K562 (cell line): ENCODE data around the gene RNF32. TPM values are rescaled to one million over a fixed set of nuclear protein-coding genes. Genes with fewer than 3 reads are reported as not detected.

ENCODE experiments used
- CHD2 ChIP-seq: IDR thresholded peaks from 2 replicates; pipeline ENCODE4 v1.6.1; 2011; ENCODE audit warnings: low read depth, low read length
- ESRRA ChIP-seq: fragments of 450-650 bp; IDR thresholded peaks from 2 replicates; pipeline ENCODE4 v1.6.1; 2014; ENCODE audit warnings: low read depth, mild to moderate bottlenecking, moderate library complexity, borderline replicate concordance
- ETV6 ChIP-seq, 3 experiments: fragments of 150-350 bp in 1 of 3; sonication (generic) in 1 of 3; formaldehyde crosslinking in 1 of 3; IDR thresholded peaks; 2 replicates each; pipeline versions ENCODE4 v1.6.1 to v1.8.0; 2014 to 2022; ENCODE audit warnings: borderline replicate concordance in 2 of 3, low read depth in 2 of 3, antibody characterized with exemption in 1 of 3, low read length in 1 of 3, mild to moderate bottlenecking in 1 of 3, missing genetic modification reagents in 1 of 3
- FOXP1 ChIP-seq: sonication (generic); formaldehyde crosslinking; IDR thresholded peaks from 2 replicates; pipeline ENCODE4 v1.8.0; 2022; ENCODE audit warnings: mild to moderate bottlenecking, missing genetic modification reagents
- MECOM ChIP-seq: fragments of 250-450 bp; sonication (Bioruptor Pico); IDR thresholded peaks from 2 replicates; pipeline ENCODE4 v1.8.0; 2022; ENCODE audit warnings: inconsistent platforms
- NCOA1 ChIP-seq: fragments of 450-650 bp; IDR thresholded peaks from 2 replicates; pipeline ENCODE4 v1.6.1; 2016; ENCODE audit warnings: low read depth
- NELFE ChIP-seq: IDR thresholded peaks from 2 replicates; pipeline ENCODE4 v1.6.1; 2011; ENCODE audit warnings: mild to moderate bottlenecking; ENCODE audit not compliant: insufficient read depth, insufficient read length
- NFRKB ChIP-seq: fragments of 450-650 bp; IDR thresholded peaks from 2 replicates; pipeline ENCODE4 v1.6.1; 2016; ENCODE audit warnings: low read depth
- NR3C1 ChIP-seq: sonication (generic); formaldehyde crosslinking; IDR thresholded peaks from 2 replicates; pipeline ENCODE4 v1.8.1; 2022; ENCODE audit warnings: missing genetic modification reagents
- PML ChIP-seq: IDR thresholded peaks from 2 replicates; pipeline ENCODE4 v1.6.1; 2012; ENCODE audit warnings: low read length, inconsistent platforms
- PRPF4 ChIP-seq: fragments of 200-400 bp; formaldehyde crosslinking; IDR thresholded peaks from one replicate; pipeline ENCODE4 v1.6.1; 2017; ENCODE audit warnings: low read length, low read depth, mild to moderate bottlenecking; ENCODE audit not compliant: insufficient read depth, poor library complexity, severe bottlenecking
- SAFB ChIP-seq: fragments of 200-400 bp; formaldehyde crosslinking; IDR thresholded peaks from 2 replicates; pipeline ENCODE4 v1.6.1; 2017; ENCODE audit warnings: low read depth, low read length, borderline replicate concordance
- SNIP1 ChIP-seq: fragments of 450-650 bp; IDR thresholded peaks from 2 replicates; pipeline ENCODE4 v1.7.1; 2017; ENCODE audit warnings: low read depth, mild to moderate bottlenecking
- ZNF224 ChIP-seq: sonication (generic); formaldehyde crosslinking; IDR thresholded peaks from 2 replicates; pipeline ENCODE4 v1.8.0; 2022; ENCODE audit warnings: mild to moderate bottlenecking, missing genetic modification reagents
- ZNF511 ChIP-seq: sonication (generic); formaldehyde crosslinking; IDR thresholded peaks from 2 replicates; pipeline ENCODE4 v1.8.0; 2022; ENCODE audit warnings: mild to moderate bottlenecking, missing genetic modification reagents
- ZNF57 ChIP-seq: fragments of 450-650 bp; formaldehyde crosslinking; IDR thresholded peaks from 2 replicates; pipeline ENCODE4 v1.4.0; 2020; ENCODE audit warnings: mild to moderate bottlenecking, moderate library complexity
- ZNF75A ChIP-seq: fragments of 450-650 bp; formaldehyde crosslinking; IDR thresholded peaks from 2 replicates; pipeline ENCODE4 v1.4.0; 2020; ENCODE audit warnings: mild to moderate bottlenecking
- polyA plus RNA-seq, 8 experiments: library from polyadenylated mRNA; depleted of rRNA in 4 of 8; stranded (reverse) in 5 of 8; unstranded in 3 of 8; fragments of >200 nt; fragmentation: Nextera tagmentation in 2 of 8; fragmentation: Illumina TruSeq in 1 of 8; extraction: Ambion mirVana in 2 of 8; extraction: Trizol in 1 of 8; gene quantifications; 2 replicates each; pipeline versions ENCODE4 v1.2.1 to v1.2.3, GENCODE V29; 2011 to 2014; ENCODE audit warnings: inconsistent platforms in 1 of 8, missing spikeins in 1 of 8
- total RNA-seq, 7 experiments: library from RNA; depleted of rRNA in 6 of 7; stranded (reverse); fragments of >200 nt in 6 of 7; fragmentation: Illumina TruSeq in 2 of 7; extraction: Trizol in 2 of 7; gene quantifications; 2 replicates each; pipeline versions ENCODE4 v1.2.1 to v1.2.3, GENCODE V29; 2011 to 2021; ENCODE audit warnings: low replicate concordance in 1 of 7
- TF ChIP-seq, protein P1 (sequence below): sonication (generic); formaldehyde crosslinking; IDR thresholded peaks from 2 replicates; pipeline ENCODE4 v1.8.1; 2022; ENCODE audit warnings: missing genetic modification reagents
- TF ChIP-seq, protein P2 (sequence below): fragments of 250-450 bp; sonication (Bioruptor Pico); IDR thresholded peaks from 2 replicates; pipeline ENCODE4 v1.9.0; 2021; ENCODE audit warnings: mild to moderate bottlenecking, inconsistent platforms
- TF ChIP-seq, protein P3 (sequence below): sonication (generic); formaldehyde crosslinking; IDR thresholded peaks from 2 replicates; pipeline ENCODE4 v1.8.0; 2022; ENCODE audit warnings: missing genetic modification reagents, mild to moderate bottlenecking, borderline replicate concordance

The RNF32 gene
- total and polyA plus RNA-seq, 9 of the 15 experiments (the other 6 are each of a cell fraction or from before 2014, with no cell fraction given), result 2.6 to 7.0 (median 4.6) TPM

DNA sequence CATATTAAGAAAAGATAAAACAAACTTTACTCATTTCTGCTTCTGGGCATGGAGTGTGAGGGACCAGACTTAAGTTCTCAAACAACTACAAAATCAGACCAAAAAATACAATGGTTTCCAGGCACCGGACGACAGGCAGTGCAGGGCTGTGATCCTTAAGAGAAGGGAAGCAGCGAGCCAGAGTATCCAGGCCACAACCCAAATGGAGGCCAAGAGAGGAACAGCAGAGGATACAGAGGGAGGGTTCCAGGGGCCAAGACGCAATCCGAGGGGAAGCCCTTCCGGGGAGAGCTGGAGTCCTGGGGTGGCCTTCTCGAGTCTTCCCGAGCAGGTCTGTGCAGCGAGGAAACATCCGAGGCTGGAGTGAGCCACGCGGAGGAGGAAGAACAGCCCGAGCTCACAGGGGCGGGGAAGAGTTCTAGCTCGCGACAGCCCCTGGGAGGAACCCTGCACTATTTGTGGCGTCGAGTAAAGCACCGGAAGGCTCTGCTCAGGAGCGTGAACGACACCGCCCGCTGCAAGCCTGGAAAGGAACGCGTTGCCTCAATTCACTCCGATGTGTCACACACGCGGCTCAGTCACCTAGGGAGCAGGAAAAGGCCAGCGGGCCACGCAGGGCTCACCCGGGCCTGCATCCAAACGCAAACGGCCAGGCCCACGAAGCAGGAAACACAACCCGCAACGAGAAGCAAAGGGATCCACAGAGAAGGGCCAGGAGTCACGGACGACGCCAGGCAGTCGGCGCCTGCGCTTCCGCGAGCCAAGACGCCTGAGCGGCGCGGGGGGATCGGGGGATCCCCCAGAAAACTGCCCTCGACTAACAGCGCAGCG is 933 bp upstream of the RNF32 start (continued):
- TF ChIP-seq ETV6 (IDR thresholded peaks at IDR 0.05; ENCODE audit: borderline replicate concordance in 1 of 2, low read depth in 2 of 2, low read length in 1 of 2) (0 out of 4 replicates have a peak, but pooled peaks of 1 of the 2 experiments have one; percentile 18), ETV6 (CRISPR knock-in tag; IDR thresholded peaks at IDR 0.05; ENCODE audit: borderline replicate concordance) (no peak), ZNF511 (CRISPR knock-in tag) (0 out of 2 replicates have a peak, but pooled peaks have one; percentile 5), ESRRA (no peak), NR3C1 (CRISPR knock-in tag) (no peak), NELFE (no peak), SAFB (no peak), ZNF224 (0 out of 2 replicates have a peak, but pooled peaks have one; percentile 49), ZNF57 (CRISPR knock-in tag) (no peak), NFRKB (peak; percentile 70), NCOA1 (0 out of 2 replicates have a peak, but pooled peaks have one; percentile 39), MECOM (CRISPR knock-in tag) (no peak), ZNF75A (CRISPR knock-in tag) (no peak), SNIP1 (no peak), FOXP1 (CRISPR knock-in tag) (peak; percentile 72; the same call in 1 of the 2 replicates), PML (0 out of 2 replicates have a peak, but pooled peaks have one; percentile 8), CHD2 (no peak), PRPF4 (peak; percentile 88)
- TF ChIP-seq, protein P1, sequence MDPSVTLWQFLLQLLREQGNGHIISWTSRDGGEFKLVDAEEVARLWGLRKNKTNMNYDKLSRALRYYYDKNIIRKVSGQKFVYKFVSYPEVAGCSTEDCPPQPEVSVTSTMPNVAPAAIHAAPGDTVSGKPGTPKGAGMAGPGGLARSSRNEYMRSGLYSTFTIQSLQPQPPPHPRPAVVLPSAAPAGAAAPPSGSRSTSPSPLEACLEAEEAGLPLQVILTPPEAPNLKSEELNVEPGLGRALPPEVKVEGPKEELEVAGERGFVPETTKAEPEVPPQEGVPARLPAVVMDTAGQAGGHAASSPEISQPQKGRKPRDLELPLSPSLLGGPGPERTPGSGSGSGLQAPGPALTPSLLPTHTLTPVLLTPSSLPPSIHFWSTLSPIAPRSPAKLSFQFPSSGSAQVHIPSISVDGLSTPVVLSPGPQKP (CRISPR knock-in tag), result no peak
- TF ChIP-seq, protein P2, sequence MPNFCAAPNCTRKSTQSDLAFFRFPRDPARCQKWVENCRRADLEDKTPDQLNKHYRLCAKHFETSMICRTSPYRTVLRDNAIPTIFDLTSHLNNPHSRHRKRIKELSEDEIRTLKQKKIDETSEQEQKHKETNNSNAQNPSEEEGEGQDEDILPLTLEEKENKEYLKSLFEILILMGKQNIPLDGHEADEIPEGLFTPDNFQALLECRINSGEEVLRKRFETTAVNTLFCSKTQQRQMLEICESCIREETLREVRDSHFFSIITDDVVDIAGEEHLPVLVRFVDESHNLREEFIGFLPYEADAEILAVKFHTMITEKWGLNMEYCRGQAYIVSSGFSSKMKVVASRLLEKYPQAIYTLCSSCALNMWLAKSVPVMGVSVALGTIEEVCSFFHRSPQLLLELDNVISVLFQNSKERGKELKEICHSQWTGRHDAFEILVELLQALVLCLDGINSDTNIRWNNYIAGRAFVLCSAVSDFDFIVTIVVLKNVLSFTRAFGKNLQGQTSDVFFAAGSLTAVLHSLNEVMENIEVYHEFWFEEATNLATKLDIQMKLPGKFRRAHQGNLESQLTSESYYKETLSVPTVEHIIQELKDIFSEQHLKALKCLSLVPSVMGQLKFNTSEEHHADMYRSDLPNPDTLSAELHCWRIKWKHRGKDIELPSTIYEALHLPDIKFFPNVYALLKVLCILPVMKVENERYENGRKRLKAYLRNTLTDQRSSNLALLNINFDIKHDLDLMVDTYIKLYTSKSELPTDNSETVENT (CRISPR knock-in tag), result peak; percentile 37; the same call in 1 of the 2 replicates
- TF ChIP-seq, protein P3, sequence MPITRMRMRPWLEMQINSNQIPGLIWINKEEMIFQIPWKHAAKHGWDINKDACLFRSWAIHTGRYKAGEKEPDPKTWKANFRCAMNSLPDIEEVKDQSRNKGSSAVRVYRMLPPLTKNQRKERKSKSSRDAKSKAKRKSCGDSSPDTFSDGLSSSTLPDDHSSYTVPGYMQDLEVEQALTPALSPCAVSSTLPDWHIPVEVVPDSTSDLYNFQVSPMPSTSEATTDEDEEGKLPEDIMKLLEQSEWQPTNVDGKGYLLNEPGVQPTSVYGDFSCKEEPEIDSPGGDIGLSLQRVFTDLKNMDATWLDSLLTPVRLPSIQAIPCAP (CRISPR knock-in tag), result 0 out of 2 replicates have a peak, but pooled peaks have one; percentile 94
